Glutamatergic neuron (in vitro differentiated cells): ENCODE data around the gene BOD1. TPM values are rescaled to one million over a fixed set of nuclear protein-coding genes. Genes with fewer than 3 reads are reported as not detected.

ENCODE experiments used
- DNase-seq: peaks from one replicate; pipeline ENCODE4 v3.0.0; 2022
- H3K27ac Mint-ChIP-seq: one replicate; pipeline ENCODE4 v1.8.0; 2020; ENCODE audit warnings: mild to moderate bottlenecking, mixed read lengths, inconsistent platforms; ENCODE audit not compliant: unreplicated experiment
- H3K27me3 Mint-ChIP-seq: one replicate; pipeline ENCODE4 v1.8.0; 2020; ENCODE audit warnings: mild to moderate bottlenecking, moderate library complexity, mixed read lengths, inconsistent platforms; ENCODE audit not compliant: unreplicated experiment
- H3K36me3 Mint-ChIP-seq: one replicate; pipeline ENCODE4 v1.8.0; 2020; ENCODE audit warnings: mild to moderate bottlenecking, mixed read lengths, inconsistent platforms; ENCODE audit not compliant: unreplicated experiment
- H3K4me1 Mint-ChIP-seq: one replicate; pipeline ENCODE4 v1.8.0; 2020; ENCODE audit warnings: mild to moderate bottlenecking, low read depth, mixed read lengths, inconsistent platforms; ENCODE audit not compliant: unreplicated experiment
- H3K4me3 Mint-ChIP-seq: one replicate; pipeline ENCODE4 v1.8.0; 2020; ENCODE audit warnings: mild to moderate bottlenecking, mixed read lengths, inconsistent platforms; ENCODE audit not compliant: unreplicated experiment
- H3K9me3 Mint-ChIP-seq: one replicate; pipeline ENCODE4 v1.8.0; 2020; ENCODE audit warnings: mild to moderate bottlenecking, moderate library complexity, mixed read lengths, inconsistent platforms; ENCODE audit not compliant: unreplicated experiment
- total RNA-seq: library from RNA; stranded (reverse); fragmentation: NEBNext Ultra II Directional; extraction: Animal tissue kit (Norgen Biotek cat#: 25700); gene quantifications from one replicate; pipeline ENCODE4 v1.2.1, GENCODE V29; 2021; ENCODE audit not compliant: unreplicated experiment
- TF ChIP-seq, protein P1 (sequence below): fragments of 200-600 bp; sonication (generic); IDR thresholded peaks from one replicate; pipeline ENCODE4 v1.5.0; 2021; ENCODE audit not compliant: partially characterized antibody, unreplicated experiment

BOD1 gene
- total RNA-seq, 1 donor from 2014 or later: 62.7 TPM

DNA sequence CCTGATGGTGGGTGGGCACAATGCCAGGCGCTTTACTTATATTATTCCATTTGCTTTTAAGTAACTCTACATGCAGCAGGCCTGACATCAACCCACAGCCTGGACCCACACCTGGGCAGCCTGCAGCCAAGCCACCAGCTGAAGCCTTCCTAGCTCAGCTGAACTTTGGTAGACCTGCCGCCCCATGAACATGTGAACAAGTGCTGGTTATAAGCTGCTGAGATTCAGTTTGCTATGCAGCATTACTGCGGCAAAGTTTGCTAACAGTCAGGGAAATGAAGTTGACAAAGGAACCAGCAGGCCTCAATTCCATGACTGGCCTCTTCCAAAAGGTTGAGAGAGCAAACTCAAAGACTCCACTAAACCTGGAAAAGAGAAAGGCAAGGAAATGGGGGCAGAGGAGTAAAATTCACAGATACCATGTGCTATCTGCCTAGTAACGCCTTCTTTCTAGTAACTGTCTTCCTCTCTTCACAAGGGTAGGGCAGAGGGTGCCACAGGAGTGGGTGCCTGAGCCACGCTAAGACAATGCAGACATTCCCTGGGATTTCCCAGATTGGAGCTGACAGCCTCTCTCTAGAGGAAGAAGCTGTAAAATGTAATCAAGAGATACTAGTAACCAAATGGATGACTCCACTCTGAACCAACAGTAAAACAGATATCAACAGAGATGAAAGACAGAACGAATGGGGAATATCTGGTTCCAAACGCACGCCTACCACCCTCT lies 2.9 kb downstream of the BOD1 start:
- Mint-ChIP-seq H3K27me3 (no peaks in the 10 kb centered on the region), H3K9me3 (peaks cover 5% of the 10 kb centered on the region), H3K36me3 (no peaks in the 10 kb centered on the region), H3K4me3 (peak overlapping the region; percentile 95), H3K4me1 (peaks cover 21% of the 10 kb centered on the region), H3K27ac (no peak overlapping the region)
- TF ChIP-seq, protein P1, sequence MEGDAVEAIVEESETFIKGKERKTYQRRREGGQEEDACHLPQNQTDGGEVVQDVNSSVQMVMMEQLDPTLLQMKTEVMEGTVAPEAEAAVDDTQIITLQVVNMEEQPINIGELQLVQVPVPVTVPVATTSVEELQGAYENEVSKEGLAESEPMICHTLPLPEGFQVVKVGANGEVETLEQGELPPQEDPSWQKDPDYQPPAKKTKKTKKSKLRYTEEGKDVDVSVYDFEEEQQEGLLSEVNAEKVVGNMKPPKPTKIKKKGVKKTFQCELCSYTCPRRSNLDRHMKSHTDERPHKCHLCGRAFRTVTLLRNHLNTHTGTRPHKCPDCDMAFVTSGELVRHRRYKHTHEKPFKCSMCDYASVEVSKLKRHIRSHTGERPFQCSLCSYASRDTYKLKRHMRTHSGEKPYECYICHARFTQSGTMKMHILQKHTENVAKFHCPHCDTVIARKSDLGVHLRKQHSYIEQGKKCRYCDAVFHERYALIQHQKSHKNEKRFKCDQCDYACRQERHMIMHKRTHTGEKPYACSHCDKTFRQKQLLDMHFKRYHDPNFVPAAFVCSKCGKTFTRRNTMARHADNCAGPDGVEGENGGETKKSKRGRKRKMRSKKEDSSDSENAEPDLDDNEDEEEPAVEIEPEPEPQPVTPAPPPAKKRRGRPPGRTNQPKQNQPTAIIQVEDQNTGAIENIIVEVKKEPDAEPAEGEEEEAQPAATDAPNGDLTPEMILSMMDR: no peak
- DNase-seq: no peak

DNA sequence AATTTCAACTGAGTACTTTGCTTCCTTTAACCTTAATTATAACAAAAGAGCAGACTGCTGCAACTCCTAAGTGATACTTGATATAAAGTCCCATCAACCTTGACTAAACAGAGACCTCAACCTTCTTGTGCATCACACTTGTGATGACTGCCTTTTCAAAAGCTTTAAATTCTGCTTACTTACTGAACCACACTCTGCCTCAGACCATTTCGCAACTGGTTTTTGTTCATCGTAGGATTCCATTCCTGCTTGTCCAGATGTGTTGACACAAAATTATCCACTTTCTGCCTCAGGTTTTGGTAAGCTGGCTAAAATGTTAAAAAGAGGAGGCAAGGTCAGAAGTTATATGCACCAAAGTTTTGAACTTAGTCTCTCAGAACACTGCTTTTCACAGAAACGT lies 3.5 kb downstream of the BOD1 start:
- Mint-ChIP-seq H3K36me3 (no peaks in the 10 kb centered on the region), H3K27ac (no peak overlapping the region), H3K4me3 (no peak overlapping the region), H3K27me3 (no peaks in the 10 kb centered on the region), H3K9me3 (peaks cover 5% of the 10 kb centered on the region), H3K4me1 (peaks cover 21% of the 10 kb centered on the region)
- DNase-seq: no peak
- TF ChIP-seq, protein P1: no peak

DNA sequence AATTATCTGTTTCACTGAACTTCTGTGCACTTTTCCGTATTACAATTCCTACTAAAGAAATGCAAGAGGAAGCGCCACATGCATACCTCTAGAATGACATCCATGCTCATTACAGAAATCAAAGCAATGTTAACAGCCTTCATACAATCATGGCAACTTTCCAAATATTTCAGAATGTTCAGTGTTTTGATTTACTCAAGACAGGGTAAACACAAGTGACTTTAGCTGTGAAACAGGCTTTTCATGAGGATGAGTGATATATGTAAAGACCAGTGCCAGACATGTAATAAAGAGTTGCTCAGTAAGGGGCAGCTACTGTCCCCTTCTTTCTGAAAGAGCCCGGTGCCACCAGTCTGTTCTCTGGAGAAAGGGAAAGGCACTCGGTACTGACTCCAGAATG lies 4.7 kb downstream of the BOD1 start:
- TF ChIP-seq, protein P1: no peak
- H3K9me3 Mint-ChIP-seq: peaks cover 3% of the 10 kb centered on the region
- H3K27me3 Mint-ChIP-seq: no peaks in the 10 kb centered on the region
- no peak overlapping the region for H3K4me3 Mint-ChIP-seq
- no peak for DNase-seq
- no peaks in the 10 kb centered on the region for H3K36me3 Mint-ChIP-seq
- peaks cover 21% of the 10 kb centered on the region for H3K4me1 Mint-ChIP-seq
- H3K27ac Mint-ChIP-seq: no peak overlapping the region

DNA sequence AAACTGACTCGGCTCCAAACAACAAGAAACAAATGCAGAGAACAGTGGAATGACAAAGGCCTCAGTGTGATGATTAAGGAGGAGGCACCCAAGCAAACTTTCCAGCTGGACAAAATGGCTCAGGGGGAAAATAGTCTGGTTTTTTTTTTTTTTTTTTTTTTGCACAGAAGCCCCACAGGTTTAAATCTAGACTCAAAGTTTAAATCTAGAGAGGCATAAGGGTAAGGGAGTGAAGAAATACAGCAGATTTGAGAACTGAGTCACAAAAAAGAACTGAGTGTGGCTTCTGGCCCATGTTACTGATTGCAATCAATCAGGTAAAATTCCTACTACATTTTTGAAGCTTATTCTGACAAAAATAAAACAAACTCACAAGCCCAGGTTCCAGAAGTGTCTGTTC lies 12.3 kb downstream of the BOD1 start:
- H3K27ac Mint-ChIP-seq: no peak overlapping the region
- TF ChIP-seq, protein P1: no peak
- H3K4me1 Mint-ChIP-seq: peaks cover 2% of the 10 kb centered on the region
- no peak overlapping the region for H3K4me3 Mint-ChIP-seq
- H3K9me3 Mint-ChIP-seq: no peaks in the 10 kb centered on the region
- H3K27me3 Mint-ChIP-seq: peaks cover under 1% of the 10 kb centered on the region
- DNase-seq: no peak
- H3K36me3 Mint-ChIP-seq: no peaks in the 10 kb centered on the region

DNA sequence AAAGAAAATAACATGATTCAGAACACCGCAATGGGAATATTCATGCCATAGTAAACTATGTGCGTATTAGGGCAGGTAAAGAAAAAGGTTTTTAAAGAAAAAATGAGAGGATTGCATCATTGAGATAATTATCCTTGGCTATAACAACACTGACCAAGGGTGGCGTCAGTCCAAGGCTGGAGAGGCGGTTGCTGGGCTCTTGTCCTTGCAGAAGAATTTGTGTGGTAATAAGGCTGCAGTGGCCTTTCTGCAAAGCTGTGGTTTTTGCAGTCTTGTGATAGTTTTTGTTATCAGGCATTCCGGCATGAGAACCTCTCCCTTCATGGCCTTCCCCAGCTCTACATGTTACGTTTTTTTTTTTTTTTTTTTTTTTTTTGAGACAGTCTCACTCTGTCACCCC lies 14.0 kb downstream of the BOD1 start:
- DNase-seq: no peak
- H3K27ac Mint-ChIP-seq: no peak overlapping the region
- H3K9me3 Mint-ChIP-seq: no peaks in the 10 kb centered on the region
- H3K4me3 Mint-ChIP-seq: no peak overlapping the region
- peaks cover 3% of the 10 kb centered on the region for H3K27me3 Mint-ChIP-seq
- H3K36me3 Mint-ChIP-seq: no peaks in the 10 kb centered on the region
- H3K4me1 Mint-ChIP-seq: peaks cover 2% of the 10 kb centered on the region
- TF ChIP-seq, protein P1: no peak
